HepG2 (cell line): Measurements from ENCODE around the gene PAEP. TPM values are rescaled to one million over a fixed set of nuclear protein-coding genes. Genes with fewer than 3 reads are reported as not detected.

Source experiments
- ATAC-seq: fragments of 200-7000 bp; cut with Tn5 transposase; 3 replicates; pipeline ENCODE4 v1.9.1; 2020; ENCODE audit warnings: mild to moderate bottlenecking, moderate library complexity
- BruUV-seq: library from RNA; stranded (reverse); fragments of 400-500 nt; replicated peaks from 2 replicates; lab custom pipeline; 2021; lab: Mats Ljungman, UMichigan
- CTCF ChIA-PET: fragments of 300-600 bp; formaldehyde crosslinking; extraction: SDS; loops from one replicate; lab custom pipeline; 2021; ENCODE audit warnings: low total read pairs, inconsistent platforms, low intra/inter-chr PET ratio; lab: Yijun Ruan, JAX
- POLR2A ChIA-PET: fragments of 350-600 bp; sonication (Branson Sonifier 250); formaldehyde crosslinking; loops from one replicate; lab custom pipeline; 2020; ENCODE audit warnings: antibody characterized with exemption, inconsistent platforms; lab: Yijun Ruan, JAX
- DNase-seq: peaks from one replicate; pipeline ENCODE4 v3.0.0-alpha.2; 2015; ENCODE audit warnings: low spot score
- FAIRE-seq: peaks from 3 replicates; lab custom pipeline; 2011; peaks lifted over from hg19 to GRCh38; lab: Jason Lieb, UNC
- H2AFZ ChIP-seq: one replicate; pipeline ENCODE4 v1.6.1; 2011; ENCODE audit warnings: low read length, inconsistent platforms
- H3K27ac ChIP-seq: fragments of 300-600 bp; 3 replicates; pipeline ENCODE4 v1.8.0; 2011; ENCODE audit warnings: mixed run types, mild to moderate bottlenecking, mixed read lengths, low read length, inconsistent platforms; ENCODE audit not compliant: insufficient read depth; ENCODE audit errors: extremely low read length
- H3K27me3 ChIP-seq, 2 experiments: fragments of 200-600 bp in 1 of 2; 2 replicates in 1 of 2; 3 replicates in 1 of 2; pipeline versions ENCODE4 v1.6.0 to v1.8.0; 2011; ENCODE audit warnings: low read length in 2 of 2, mild to moderate bottlenecking in 2 of 2, moderate library complexity in 2 of 2, inconsistent platforms in 1 of 2; ENCODE audit not compliant: insufficient read depth in 2 of 2, control insufficient read depth in 1 of 2
- H3K36me3 ChIP-seq, 2 experiments: fragments of 200-600 bp in 1 of 2; replicated peaks in 1 of 2; 2 replicates in 1 of 2; 3 replicates in 1 of 2; pipeline versions ENCODE4 v1.5.1 to v1.8.0; 2011; ENCODE audit warnings: low read length in 2 of 2, inconsistent platforms in 1 of 2; ENCODE audit not compliant: insufficient read depth in 2 of 2, control insufficient read depth in 1 of 2
- H3K4me1 ChIP-seq: 2 replicates; pipeline ENCODE4 v1.5.1; 2012; ENCODE audit warnings: low read length, inconsistent platforms; ENCODE audit not compliant: insufficient read depth
- H3K4me2 ChIP-seq: 2 replicates; pipeline ENCODE4 v1.6.0; 2011; ENCODE audit warnings: low read depth, low read length, inconsistent platforms
- H3K4me3 ChIP-seq, 3 experiments: fragments of 200-600 bp in 1 of 3; sonication (generic), shearing (Covaris generic) in 1 of 3; replicated peaks in 1 of 3; 2 replicates each; pipeline ENCODE4 v1.5.1; 2011 to 2016; ENCODE audit warnings: low read length in 3 of 3, inconsistent platforms in 2 of 3, low read depth in 2 of 3, mild to moderate bottlenecking in 2 of 3, control low read depth in 1 of 3, mixed read lengths in 1 of 3; ENCODE audit not compliant: insufficient read depth in 1 of 3
- H3K79me2 ChIP-seq: one replicate; pipeline ENCODE4 v1.6.1; 2011; ENCODE audit warnings: low read length, inconsistent platforms; ENCODE audit not compliant: insufficient read depth
- H3K9ac ChIP-seq: 2 replicates; pipeline ENCODE4 v1.6.0; 2011; ENCODE audit warnings: mild to moderate bottlenecking, low read depth, low read length, inconsistent platforms; ENCODE audit not compliant: insufficient read depth
- H3K9me3 ChIP-seq: 2 replicates; pipeline ENCODE4 v1.5.1; 2012; ENCODE audit warnings: mild to moderate bottlenecking, low read length
- H4K20me1 ChIP-seq: 2 replicates; pipeline ENCODE4 v1.6.0; 2011; ENCODE audit warnings: inconsistent platforms, mild to moderate bottlenecking, low read length, moderate library complexity; ENCODE audit not compliant: insufficient read depth
- EED ChIP-seq: sonication (generic); formaldehyde crosslinking; IDR thresholded peaks from 2 replicates; pipeline ENCODE4 v1.5.0; 2020; ENCODE audit warnings: mild to moderate bottlenecking, missing genetic modification reagents
- GABPA ChIP-seq, 2 experiments: IDR thresholded peaks; 2 replicates each; pipeline ENCODE4 v1.6.1; 2011 to 2016; ENCODE audit warnings: low read depth in 2 of 2, low read length in 1 of 2, missing biosample characterization in 1 of 2, missing genetic modification characterization in 1 of 2
- HOXA3 ChIP-seq: sonication (generic); formaldehyde crosslinking; IDR thresholded peaks from 2 replicates; pipeline ENCODE4 v1.5.0; 2020; ENCODE audit warnings: missing genetic modification reagents
- NFIB ChIP-seq: sonication (generic); formaldehyde crosslinking; IDR thresholded peaks from 2 replicates; pipeline ENCODE4 v1.9.0; 2021; ENCODE audit warnings: missing genetic modification reagents, mild to moderate bottlenecking, borderline replicate concordance
- NR2C2 ChIP-seq: sonication (generic); formaldehyde crosslinking; IDR thresholded peaks from 2 replicates; pipeline ENCODE4 v1.4.0; 2020; ENCODE audit warnings: missing genetic modification reagents, mild to moderate bottlenecking, moderate library complexity, borderline replicate concordance
- PREB ChIP-seq: sonication (generic); formaldehyde crosslinking; IDR thresholded peaks from 2 replicates; pipeline ENCODE4 v1.4.0; 2020; ENCODE audit warnings: missing genetic modification reagents
- RBAK ChIP-seq: sonication (generic); formaldehyde crosslinking; IDR thresholded peaks from 2 replicates; pipeline ENCODE4 v1.5.1; 2020; ENCODE audit warnings: mild to moderate bottlenecking, missing genetic modification reagents
- SNAPC2 ChIP-seq: sonication (generic); formaldehyde crosslinking; IDR thresholded peaks from 2 replicates; pipeline ENCODE4 v1.8.1; 2022; ENCODE audit warnings: mild to moderate bottlenecking, missing genetic modification reagents
- ZMYM3 ChIP-seq: sonication (generic); formaldehyde crosslinking; IDR thresholded peaks from 2 replicates; pipeline ENCODE4 v1.5.1; 2020; ENCODE audit warnings: mild to moderate bottlenecking, missing genetic modification reagents
- ZNF143 ChIP-seq: sonication (generic); formaldehyde crosslinking; IDR thresholded peaks from 2 replicates; pipeline ENCODE4 v1.4.0; 2020; ENCODE audit warnings: missing genetic modification reagents
- ZNF33B ChIP-seq: sonication (generic); formaldehyde crosslinking; IDR thresholded peaks from 2 replicates; pipeline ENCODE4 v1.5.1; 2020; ENCODE audit warnings: mild to moderate bottlenecking, missing genetic modification reagents
- ZNF775 ChIP-seq: sonication (generic); formaldehyde crosslinking; IDR thresholded peaks from 2 replicates; pipeline ENCODE4 v1.4.0; 2020; ENCODE audit warnings: missing genetic modification reagents, mild to moderate bottlenecking, moderate library complexity, borderline replicate concordance
- ZNF788 ChIP-seq: sonication (generic); formaldehyde crosslinking; IDR thresholded peaks from 2 replicates; pipeline ENCODE4 v1.5.0; 2020; ENCODE audit warnings: mild to moderate bottlenecking, missing genetic modification reagents, borderline replicate concordance
- ZNF879 ChIP-seq: sonication (generic); formaldehyde crosslinking; IDR thresholded peaks from 2 replicates; pipeline ENCODE4 v1.8.1; 2023; ENCODE audit warnings: missing genetic modification reagents
- WGBS: methylation state at CpG from one replicate; pipeline ENCODE4 v1.1.6; 2017; ENCODE audit warnings: low lambda C conversion rate; 5-methylcytosine and 5-hydroxymethylcytosine counted together
- in situ Hi-C: cut with HindIII; loops from 2 replicates; pipeline ENCODE4 v1.10.0; 2017; ENCODE audit warnings: low pct_unique_long_range_greater_than_20kb; ENCODE audit not compliant: extremely low pct_ligation_motif_present
- intact Hi-C: fragments of 100-400 bp; cut with micrococcal nuclease; formaldehyde crosslinking; loops from one replicate; pipeline ENCODE4 v1.10.0; 2022; ENCODE audit not compliant: unreplicated experiment
- polyA plus RNA-seq, 8 experiments: library from polyadenylated mRNA; depleted of rRNA in 3 of 8; stranded (reverse) in 7 of 8; unstranded in 1 of 8; fragments of >200 nt; fragmentation: Illumina TruSeq in 4 of 8; extraction: Trizol in 4 of 8; gene quantifications; 2 replicates each; pipeline versions ENCODE4 v1.2.1 to v1.2.3, GENCODE V29; 2011 to 2016; ENCODE audit warnings: low read depth in 4 of 8, missing spikeins in 1 of 8, mixed read lengths in 1 of 8; ENCODE audit not compliant: insufficient read depth in 1 of 8
- total RNA-seq, 5 experiments: library from RNA; depleted of rRNA; stranded (reverse); fragments of >200 nt; fragmentation: Illumina TruSeq; extraction: Trizol; gene quantifications; 2 replicates each; pipeline ENCODE4 v1.2.3, GENCODE V29; 2016; ENCODE audit warnings: low read depth in 1 of 5
- TF ChIP-seq, protein P1 (sequence below): sonication (generic); formaldehyde crosslinking; IDR thresholded peaks from 2 replicates; pipeline ENCODE4 v1.4.0; 2020; ENCODE audit warnings: missing genetic modification reagents

Gene PAEP
- total and polyA plus RNA-seq, 2 of the 13 experiments (the other 11 are each of a cell fraction or from before 2014, with no cell fraction given), result 0.75 to 10.8 TPM

DNA sequence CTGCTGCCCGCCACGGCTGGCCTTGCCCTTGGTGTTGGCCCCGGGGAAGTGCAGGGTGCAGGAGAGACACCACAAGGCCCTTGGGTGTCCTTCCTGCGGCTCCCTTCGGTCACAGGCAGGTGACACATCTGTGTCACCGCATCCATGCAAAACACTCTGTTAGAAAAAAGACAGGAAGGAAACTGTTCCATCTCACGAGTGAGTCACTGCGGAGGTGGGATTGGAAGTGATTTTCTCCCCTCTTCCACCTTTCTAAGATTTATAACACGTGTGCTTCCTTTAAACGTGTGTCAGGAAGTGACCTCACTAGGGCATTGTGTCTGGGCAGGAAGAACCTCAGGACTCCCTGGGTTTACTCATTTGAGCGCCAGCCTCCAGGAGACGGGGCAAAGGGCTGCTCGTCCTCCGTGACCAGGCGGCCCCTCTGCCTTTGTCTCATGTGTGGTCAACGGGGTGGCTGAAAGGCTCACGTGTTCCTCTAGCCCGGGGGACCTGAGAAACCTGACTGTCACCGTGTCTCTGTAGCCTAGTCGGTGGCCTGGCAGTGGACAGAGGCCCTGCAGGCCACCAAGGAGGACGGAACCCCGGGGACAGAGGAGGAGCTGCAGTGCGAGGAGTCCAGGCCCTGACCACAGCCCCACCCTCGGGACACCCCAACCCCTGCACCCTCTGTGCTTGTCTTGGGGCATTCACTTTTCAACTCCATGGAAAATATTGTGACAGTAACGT is 45.3 kb upstream of the PAEP start:
- Histone ChIP-seq H3K27ac (no peak overlapping the region), H3K27me3 (peaks cover 4 to 52% of the 10 kb centered on the region in 2 experiments; a peak in 4 of 5 replicates), H3K9me3 (no peaks in the 10 kb centered on the region), H3K36me3 (no peaks in the 10 kb centered on the region), H2AFZ (no peak overlapping the region), H3K4me1 (no peaks in the 10 kb centered on the region), H4K20me1 (no peaks in the 10 kb centered on the region), H3K4me3 (no peak overlapping the region)
- in situ Hi-C loops, result no loop called here
- WGBS, result 41% methylated on average over 11 of the region's 25 CpGs
- POLR2A ChIA-PET, result no interaction called here
- FAIRE-seq, result no peak
- no peak; the same call in 2 of the 3 replicates for ATAC-seq
- TF ChIP-seq GABPA (IDR thresholded peaks at IDR 0.05; ENCODE audit: low read depth, low read length), result no peak
- peak; percentile 31; the same call in 1 of the 2 replicates for TF ChIP-seq GABPA (CRISPR knock-in tag; IDR thresholded peaks at IDR 0.05; ENCODE audit: low read depth)
- no peak for TF ChIP-seq PREB (CRISPR knock-in tag)
- no peak for TF ChIP-seq ZNF33B (CRISPR knock-in tag)
- TF ChIP-seq, all 625 proteins: peak for 1
- Histone ChIP-seq H3K4me2 (0 out of 2 replicates have a peak overlapping the region, but pooled peaks have one; percentile 19), H3K79me2 (no peaks in the 10 kb centered on the region), H3K9ac (no peak overlapping the region)
- BruUV-seq, result no TSS peak
- CTCF ChIA-PET, result no interaction called here
- DNase-seq, result no peak
- intact Hi-C loops, result no loop called here

DNA sequence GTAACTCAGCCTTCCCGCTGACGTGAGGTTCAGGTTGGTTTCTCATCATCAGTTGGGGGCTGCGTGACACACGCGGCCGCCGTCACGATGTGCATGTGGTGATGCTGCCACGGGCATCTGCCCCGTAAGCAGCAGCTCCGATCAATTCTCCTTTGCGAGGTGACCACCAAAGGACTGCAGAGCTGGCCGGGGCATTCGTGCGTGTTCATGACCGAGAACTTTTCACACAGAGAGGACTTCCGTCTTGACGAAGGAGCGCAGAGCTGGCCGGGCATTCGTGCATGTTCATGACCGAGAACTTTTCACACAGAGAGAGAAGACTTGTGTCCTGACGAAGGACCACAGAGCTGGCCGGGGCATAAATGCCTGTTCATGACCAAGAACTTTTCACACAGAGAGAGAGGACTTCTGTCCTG is 44.1 kb upstream of the PAEP start:
- in situ Hi-C loops, result no loop called here
- ChIA-PET POLR2A (no interaction called here), CTCF (no interaction called here)
- no peak for TF ChIP-seq ZNF879 (CRISPR knock-in tag)
- no peak for TF ChIP-seq HOXA3 (CRISPR knock-in tag)
- TF ChIP-seq ZMYM3, result no peak
- no peak for TF ChIP-seq EED (CRISPR knock-in tag)
- no peak for TF ChIP-seq ZNF788 (CRISPR knock-in tag)
- no peak for TF ChIP-seq NR2C2 (CRISPR knock-in tag)
- TF ChIP-seq RBAK (CRISPR knock-in tag), result no peak
- no peak for TF ChIP-seq ZNF143
- no peak for TF ChIP-seq NFIB (CRISPR knock-in tag)
- TF ChIP-seq ZNF775 (CRISPR knock-in tag), result no peak
- TF ChIP-seq, protein P1, sequence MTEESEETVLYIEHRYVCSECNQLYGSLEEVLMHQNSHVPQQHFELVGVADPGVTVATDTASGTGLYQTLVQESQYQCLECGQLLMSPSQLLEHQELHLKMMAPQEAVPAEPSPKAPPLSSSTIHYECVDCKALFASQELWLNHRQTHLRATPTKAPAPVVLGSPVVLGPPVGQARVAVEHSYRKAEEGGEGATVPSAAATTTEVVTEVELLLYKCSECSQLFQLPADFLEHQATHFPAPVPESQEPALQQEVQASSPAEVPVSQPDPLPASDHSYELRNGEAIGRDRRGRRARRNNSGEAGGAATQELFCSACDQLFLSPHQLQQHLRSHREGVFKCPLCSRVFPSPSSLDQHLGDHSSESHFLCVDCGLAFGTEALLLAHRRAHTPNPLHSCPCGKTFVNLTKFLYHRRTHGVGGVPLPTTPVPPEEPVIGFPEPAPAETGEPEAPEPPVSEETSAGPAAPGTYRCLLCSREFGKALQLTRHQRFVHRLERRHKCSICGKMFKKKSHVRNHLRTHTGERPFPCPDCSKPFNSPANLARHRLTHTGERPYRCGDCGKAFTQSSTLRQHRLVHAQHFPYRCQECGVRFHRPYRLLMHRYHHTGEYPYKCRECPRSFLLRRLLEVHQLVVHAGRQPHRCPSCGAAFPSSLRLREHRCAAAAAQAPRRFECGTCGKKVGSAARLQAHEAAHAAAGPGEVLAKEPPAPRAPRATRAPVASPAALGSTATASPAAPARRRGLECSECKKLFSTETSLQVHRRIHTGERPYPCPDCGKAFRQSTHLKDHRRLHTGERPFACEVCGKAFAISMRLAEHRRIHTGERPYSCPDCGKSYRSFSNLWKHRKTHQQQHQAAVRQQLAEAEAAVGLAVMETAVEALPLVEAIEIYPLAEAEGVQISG (CRISPR knock-in tag), result no peak
- TF ChIP-seq SNAPC2 (CRISPR knock-in tag), result no peak

More for the DNA sequence above, 44.1 kb upstream of the PAEP start:
- FAIRE-seq (no peak), DNase-seq (no peak), ATAC-seq (no peak)
- no peak overlapping the region for H3K9ac ChIP-seq
- no peaks in the 10 kb centered on the region for H3K36me3 ChIP-seq
- H3K27ac ChIP-seq, result no peak overlapping the region
- H3K4me1 ChIP-seq, result no peaks in the 10 kb centered on the region
- 86% methylated on average over 18 of the region's 24 CpGs for WGBS
- BruUV-seq, result no TSS peak
- H3K4me3 ChIP-seq, result no peak overlapping the region
- no peaks in the 10 kb centered on the region for H3K79me2 ChIP-seq
- no peaks in the 10 kb centered on the region for H4K20me1 ChIP-seq
- peaks cover 3 to 55% of the 10 kb centered on the region in 2 experiments; a peak in 4 of 5 replicates for H3K27me3 ChIP-seq
- no peaks in the 10 kb centered on the region for H3K9me3 ChIP-seq
- H2AFZ ChIP-seq, result no peak overlapping the region
- no peak overlapping the region for H3K4me2 ChIP-seq
- intact Hi-C loops, result no loop called here
